ENCODE measurements around the gene PPP1R2C.

Gene PPP1R2C

DNA sequence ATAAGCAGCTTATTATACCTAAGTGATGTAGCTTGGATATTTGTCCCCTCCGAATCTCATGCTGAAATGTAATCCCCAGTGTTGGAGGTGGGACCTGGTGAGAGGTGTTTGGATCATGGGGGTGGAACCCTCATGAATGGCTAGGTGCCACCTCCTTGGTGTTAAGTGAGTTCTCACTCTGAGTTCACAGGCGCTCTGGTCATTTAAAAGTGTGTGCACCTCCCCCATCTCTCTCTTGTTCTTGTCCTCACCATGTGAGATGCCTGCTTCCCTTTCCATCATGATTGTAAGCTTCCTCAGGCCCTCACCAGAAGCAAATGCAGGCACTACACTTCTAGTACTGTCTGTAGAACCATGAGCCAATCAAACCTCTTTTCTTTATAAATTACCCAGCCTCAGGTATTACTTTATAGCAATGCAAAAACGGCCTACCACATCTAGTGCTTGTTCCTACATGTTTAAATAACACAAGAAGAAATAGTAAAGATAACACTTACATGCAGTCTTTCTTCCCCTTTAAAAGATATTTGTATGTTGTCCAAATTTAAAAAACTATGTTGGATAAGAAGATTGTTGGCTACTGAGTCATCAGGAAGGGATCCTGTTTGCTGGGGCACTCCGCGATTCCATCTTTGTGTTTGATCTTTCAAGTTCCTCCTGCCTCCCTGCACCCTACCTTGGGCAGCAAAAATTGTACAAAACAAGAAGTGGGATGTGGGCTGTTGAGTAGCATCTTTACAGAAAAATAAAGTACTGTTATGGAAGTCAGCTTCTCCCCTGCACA lies 29.7 kb downstream of the PPP1R2C start:
- DNase-seq (ENCODE audit: low read depth, low spot score): no peak

DNA sequence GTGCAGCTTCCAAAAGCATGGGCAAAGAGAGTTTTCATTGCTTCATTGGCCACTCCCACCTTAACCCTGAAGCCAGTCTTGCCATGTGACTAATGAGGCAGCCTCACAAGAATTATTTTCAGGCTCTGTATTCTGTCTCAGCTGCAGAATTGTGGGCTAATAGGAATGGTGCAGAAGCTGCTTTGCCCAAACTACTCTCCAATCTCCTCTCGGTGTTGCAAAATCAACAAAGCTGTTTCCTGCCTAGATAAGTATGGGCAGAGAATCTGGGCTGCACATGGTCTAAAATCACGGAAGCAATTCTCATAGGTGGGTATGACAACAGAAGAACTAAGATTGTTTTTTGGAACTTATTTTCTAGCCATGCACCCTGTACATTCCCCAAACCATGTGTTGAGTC lies 31.4 kb downstream of the PPP1R2C start:
- DNase-seq (ENCODE audit: low read depth, low spot score): no peak

DNA sequence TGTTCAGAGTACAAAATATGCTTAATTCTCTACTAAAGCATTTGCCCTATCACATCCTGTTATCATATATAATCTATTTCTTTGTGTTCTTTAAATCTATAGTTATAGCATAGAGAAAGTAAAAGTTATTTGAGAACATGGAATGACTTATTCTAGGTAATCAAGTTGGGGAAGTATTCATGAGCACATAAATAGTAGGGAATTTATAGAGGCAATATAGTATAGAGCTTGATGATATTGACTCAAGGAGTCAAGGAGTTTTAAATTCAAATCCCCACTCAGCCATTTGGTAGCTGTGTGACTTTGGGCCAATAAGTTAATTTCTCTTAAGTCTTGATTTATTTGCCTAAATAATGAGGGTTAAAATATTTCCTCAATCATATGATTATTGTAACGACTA lies 37.5 kb downstream of the PPP1R2C start:
- no peak for DNase-seq (ENCODE audit: low read depth, low spot score)

GRCh38 chrX:42739741-42740140 lies 38.2 kb downstream of the PPP1R2C start:
- no peak for DNase-seq (ENCODE audit: low read depth, low spot score)

- no peak for DNase-seq (ENCODE audit: low read depth, low spot score)
Observed at GRCh38 chrX:42739258-42739657, 38.7 kb downstream of the PPP1R2C start.

DNA sequence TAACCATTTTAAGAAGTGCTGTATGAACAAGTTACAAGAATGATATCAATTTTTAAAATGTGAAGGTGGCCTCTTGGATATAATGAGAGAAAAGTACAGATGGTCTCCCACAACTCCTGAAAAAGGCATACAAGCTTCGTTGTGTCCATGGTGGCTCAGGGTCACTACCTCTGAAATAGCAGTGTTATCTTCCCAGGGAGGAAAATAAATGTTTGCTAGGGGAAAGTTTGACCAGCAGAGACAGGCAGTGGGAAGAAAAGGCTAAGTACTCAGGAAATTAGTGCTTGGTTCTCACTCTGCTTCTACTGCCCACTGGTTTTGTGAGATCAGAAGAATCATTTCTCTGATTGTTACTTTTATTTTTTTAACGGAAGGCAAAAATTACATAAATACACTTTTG lies 39.4 kb downstream of the PPP1R2C start:
- no peak for DNase-seq (ENCODE audit: low read depth, low spot score)

GRCh38 chrX:42735250-42735649 lies 42.7 kb downstream of the PPP1R2C start:
- DNase-seq (ENCODE audit: low read depth, low spot score): no peak

- no peak for DNase-seq (ENCODE audit: low read depth, low spot score)
Observed at GRCh38 chrX:42732506-42732905, 45.5 kb downstream of the PPP1R2C start.

Measured in brain pericyte (primary cell).